Stomach (tissue), 4 donors: Measurements from ENCODE around the gene CARD6.

Experiments used
- CTCF ChIP-seq, 7 experiments: fragments of 450-650 bp in 4 of 7; fragments of 200-600 bp in 3 of 7; sonication (generic) in 3 of 7; IDR thresholded peaks; one replicate each; pipeline ENCODE4 v1.5.1; 2016 to 2019; ENCODE audit warnings: antibody characterized with exemption in 7 of 7, control low read depth in 2 of 7, mild to moderate bottlenecking in 1 of 7
- EP300 ChIP-seq: sonication (generic); formaldehyde crosslinking; IDR thresholded peaks from one replicate; pipeline ENCODE4 v1.6.1; 2017; ENCODE audit warnings: antibody characterized with exemption
- POLR2A ChIP-seq, 4 donors: fragments of 450-650 bp; IDR thresholded peaks; one replicate each; pipeline ENCODE4 v1.6.1; 2016; ENCODE audit warnings: antibody characterized with exemption in 4 of 4, control low read depth in 2 of 4, mild to moderate bottlenecking in 1 of 4, moderate library complexity in 1 of 4
- POLR2AphosphoS5 ChIP-seq, 3 donors: sonication (generic); formaldehyde crosslinking; IDR thresholded peaks; one replicate each; pipeline ENCODE4 v1.6.1; 2016; ENCODE audit warnings: antibody characterized with exemption in 3 of 3

GRCh38 chr5:40875958-40876357 is 34.8 kb downstream of the CARD6 start:
- no peak for TF ChIP-seq CTCF (IDR thresholded peaks at IDR 0.05)
- TF ChIP-seq EP300, result no peak
- no peak for TF ChIP-seq POLR2A (IDR thresholded peaks at IDR 0.05)
- no peak for TF ChIP-seq POLR2AphosphoS5 (IDR thresholded peaks at IDR 0.05)
